ENCODE data around the gene PBLD.

Gene PBLD

GRCh38 chr10:68332259-68333057 is at the start of gene PBLD:
TSS of gene PBLD (minus strand) at chr10:68332928. CDS start at chr10:68306844, 26,084 bp downstream.
- peak in 2 of 3 donors; percentile 24 to 44 for DNase-seq (ENCODE audit: low read depth in 3 of 3, low spot score in 1 of 3)

- DNase-seq (ENCODE audit: low read depth in 3 of 3, low spot score in 1 of 3): no peak
Measured at GRCh38 chr10:68371604-68372003, 38.9 kb upstream of the PBLD start.

- no peak for DNase-seq (ENCODE audit: low read depth in 3 of 3, low spot score in 1 of 3)
Measured at GRCh38 chr10:68367121-68367520, 34.4 kb upstream of the PBLD start.

- DNase-seq (ENCODE audit: low read depth in 3 of 3, low spot score in 1 of 3): no peak
Measured at GRCh38 chr10:68366600-68366999, 33.9 kb upstream of the PBLD start.

GRCh38 chr10:68365611-68366010 is 32.9 kb upstream of the PBLD start:
- DNase-seq (ENCODE audit: low read depth in 3 of 3, low spot score in 1 of 3): no peak

- no peak for DNase-seq (ENCODE audit: low read depth in 3 of 3, low spot score in 1 of 3)
Measured at GRCh38 chr10:68364101-68364886, 31.6 kb upstream of the PBLD start.

- no peak for DNase-seq (ENCODE audit: low read depth in 3 of 3, low spot score in 1 of 3)
Measured at GRCh38 chr10:68362590-68362989, 29.9 kb upstream of the PBLD start.

GRCh38 chr10:68359189-68359588 is 26.5 kb upstream of the PBLD start:
- DNase-seq (ENCODE audit: low read depth in 3 of 3, low spot score in 1 of 3): no peak

- no peak for DNase-seq (ENCODE audit: low read depth in 3 of 3, low spot score in 1 of 3)
Measured at GRCh38 chr10:68353537-68353936, 20.8 kb upstream of the PBLD start.

GRCh38 chr10:68348265-68348741 is 15.6 kb upstream of the PBLD start:
- peak in 2 of 3 donors; percentile 7 to 15 for DNase-seq (ENCODE audit: low read depth in 3 of 3, low spot score in 1 of 3)

GRCh38 chr10:68346774-68347173 is 14.0 kb upstream of the PBLD start:
- no peak for DNase-seq (ENCODE audit: low read depth in 3 of 3, low spot score in 1 of 3)

- no peak for DNase-seq (ENCODE audit: low read depth in 3 of 3, low spot score in 1 of 3)
Measured at GRCh38 chr10:68345621-68346020, 12.9 kb upstream of the PBLD start.

- DNase-seq (ENCODE audit: low read depth in 3 of 3, low spot score in 1 of 3): no peak
Measured at GRCh38 chr10:68342909-68343516, 10.3 kb upstream of the PBLD start.

- no peak for DNase-seq (ENCODE audit: low read depth in 3 of 3, low spot score in 1 of 3)
Measured at GRCh38 chr10:68340358-68341080, 7.8 kb upstream of the PBLD start.

GRCh38 chr10:68336754-68337351 is 4.1 kb upstream of the PBLD start:
- DNase-seq (ENCODE audit: low read depth in 3 of 3, low spot score in 1 of 3): no peak

GRCh38 chr10:68334672-68335467 is 2.1 kb upstream of the PBLD start:
- DNase-seq (ENCODE audit: low read depth in 3 of 3, low spot score in 1 of 3): no peak

- DNase-seq (ENCODE audit: low read depth in 3 of 3, low spot score in 1 of 3): no peak
Measured at GRCh38 chr10:68333440-68334431, 1.0 kb upstream of the PBLD start.

- no peak for DNase-seq (ENCODE audit: low read depth in 3 of 3, low spot score in 1 of 3)
Measured at GRCh38 chr10:68333058-68333395, 299 bp upstream of the PBLD start.

Measured in stimulated activated CD4-positive, alpha-beta T cell treated with anti-CD3 and anti-CD28 coated beads, TNF-alpha, amount 100 ng/mL, for 1 hour (primary cell).